Mucosa of descending colon (tissue), 3 donors: ENCODE data around the gene TMEM53. TPM values are rescaled to one million over a fixed set of nuclear protein-coding genes. Genes with fewer than 3 reads are reported as not detected.
A peak's percentile ranks its signal among the peaks of the same experiment; 100 is the strongest.

Source experiments
- ATAC-seq: fragments of 200-7000 bp; cut with Tn5 transposase; one replicate; pipeline ENCODE4 v1.9.1; 2020; ENCODE audit warnings: mild to moderate bottlenecking, moderate library complexity
- DNase-seq, 3 donors: peaks; one replicate each; pipeline ENCODE4 v3.0.0-alpha.2; 2020
- H3K36me3 ChIP-seq: fragments of 200-600 bp; one replicate; pipeline ENCODE4 v1.8.0; 2021; ENCODE audit warnings: low read depth, mild to moderate bottlenecking
- H3K4me1 ChIP-seq: fragments of 200-600 bp; one replicate; pipeline ENCODE4 v1.8.0; 2021; ENCODE audit warnings: low read depth, mild to moderate bottlenecking
- H3K4me3 ChIP-seq: fragments of 200-600 bp; one replicate; pipeline ENCODE4 v1.8.0; 2021; ENCODE audit warnings: mild to moderate bottlenecking
- H3K9me3 ChIP-seq: fragments of 200-600 bp; one replicate; pipeline ENCODE4 v1.8.0; 2021; ENCODE audit warnings: mild to moderate bottlenecking
- intact Hi-C, 2 donors: fragments of 100-400 bp; cut with DNase I in 1 of 2; cut with micrococcal nuclease in 1 of 2; formaldehyde crosslinking; loops; one replicate each; pipeline versions ENCODE4 v1.11.0 to v1.11.1; 2022; cut with DNase I, micrococcal nuclease
- total RNA-seq, 3 donors: library from RNA; stranded (reverse); fragmentation: NEBNext Ultra II Directional in 2 of 3; extraction: Animal tissue kit (Norgen Biotek cat#: 25700) in 2 of 3; gene quantifications; one replicate each; pipeline versions ENCODE4 v1.2.1 to v1.2.4, GENCODE V29; 2021 to 2023
- TF ChIP-seq, protein P1 (sequence below): fragments of 200-600 bp; IDR thresholded peaks from one replicate; pipeline ENCODE4 v1.8.0; 2022; ENCODE audit warnings: antibody characterized with exemption, mild to moderate bottlenecking
- donor health status: DM: no; HTN: no; CAD: no; lungs with moderate emphysema.
- donor health status: DM: no; HTN: no; CAD: no.
- donor health status: DM: no; HTN: yes; CAD: no.

The TMEM53 gene
- total RNA-seq, 3 donors from 2014 or later = 19.3 to 46.0 (median 36.6) TPM

DNA sequence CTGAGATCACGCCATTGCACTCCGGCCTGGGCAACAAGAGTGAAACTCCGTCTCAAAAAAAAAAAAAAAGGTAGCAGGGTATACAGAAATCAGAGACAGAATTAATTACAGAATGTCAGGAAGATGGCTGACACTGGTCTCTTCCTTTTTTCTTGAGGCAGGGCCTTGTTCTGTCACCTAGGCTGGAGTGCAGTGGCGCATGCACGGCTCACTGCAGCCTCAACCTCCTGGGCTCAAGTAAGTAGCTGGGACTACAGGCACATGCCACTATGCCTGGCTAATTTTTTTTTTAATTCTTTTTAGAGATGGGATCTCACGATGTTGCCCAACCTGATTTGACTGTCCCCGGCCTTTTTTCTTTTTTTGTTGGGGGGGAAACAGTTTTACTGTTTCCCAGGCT, 40.3 kb upstream of the TMEM53 start:
- no peak for ATAC-seq
- Histone ChIP-seq H3K9me3 (no peaks in the 10 kb centered on the region), H3K4me3 (no peak overlapping the region), H3K36me3 (no peaks in the 10 kb centered on the region), H3K4me1 (no peaks in the 10 kb centered on the region)
- TF ChIP-seq, protein P1, sequence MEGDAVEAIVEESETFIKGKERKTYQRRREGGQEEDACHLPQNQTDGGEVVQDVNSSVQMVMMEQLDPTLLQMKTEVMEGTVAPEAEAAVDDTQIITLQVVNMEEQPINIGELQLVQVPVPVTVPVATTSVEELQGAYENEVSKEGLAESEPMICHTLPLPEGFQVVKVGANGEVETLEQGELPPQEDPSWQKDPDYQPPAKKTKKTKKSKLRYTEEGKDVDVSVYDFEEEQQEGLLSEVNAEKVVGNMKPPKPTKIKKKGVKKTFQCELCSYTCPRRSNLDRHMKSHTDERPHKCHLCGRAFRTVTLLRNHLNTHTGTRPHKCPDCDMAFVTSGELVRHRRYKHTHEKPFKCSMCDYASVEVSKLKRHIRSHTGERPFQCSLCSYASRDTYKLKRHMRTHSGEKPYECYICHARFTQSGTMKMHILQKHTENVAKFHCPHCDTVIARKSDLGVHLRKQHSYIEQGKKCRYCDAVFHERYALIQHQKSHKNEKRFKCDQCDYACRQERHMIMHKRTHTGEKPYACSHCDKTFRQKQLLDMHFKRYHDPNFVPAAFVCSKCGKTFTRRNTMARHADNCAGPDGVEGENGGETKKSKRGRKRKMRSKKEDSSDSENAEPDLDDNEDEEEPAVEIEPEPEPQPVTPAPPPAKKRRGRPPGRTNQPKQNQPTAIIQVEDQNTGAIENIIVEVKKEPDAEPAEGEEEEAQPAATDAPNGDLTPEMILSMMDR = no peak
- no peak for DNase-seq
- intact Hi-C loops = no loop called here

DNA sequence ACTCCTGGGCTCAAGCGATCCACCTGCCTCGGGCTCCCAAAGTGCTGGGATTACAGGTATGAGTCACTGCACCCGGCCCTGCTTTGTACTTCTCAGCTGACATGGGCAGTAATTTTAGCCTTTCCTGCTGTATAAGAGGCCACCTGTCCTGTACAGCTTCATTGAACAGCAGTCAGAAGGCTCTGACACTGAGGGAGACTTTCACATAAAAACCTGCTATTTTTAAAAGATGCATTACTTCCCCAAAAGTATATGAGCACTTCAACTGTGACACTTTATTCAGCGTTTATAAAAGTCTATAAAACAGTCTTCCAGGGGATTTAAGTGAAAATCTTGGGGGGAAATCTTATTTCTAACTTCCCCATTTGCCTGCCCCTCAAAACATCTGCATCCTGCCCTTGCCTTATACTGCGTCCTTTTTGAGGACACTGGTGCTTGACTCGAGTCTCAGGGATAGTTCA, 39.1 kb upstream of the TMEM53 start:
- TF ChIP-seq, protein P1 = no peak
- no peak overlapping the region for H3K4me3 ChIP-seq
- H3K36me3 ChIP-seq = no peaks in the 10 kb centered on the region
- intact Hi-C loops = no loop called here
- no peaks in the 10 kb centered on the region for H3K9me3 ChIP-seq
- DNase-seq (no peak), ATAC-seq (peak; percentile 81)
- no peaks in the 10 kb centered on the region for H3K4me1 ChIP-seq

DNA sequence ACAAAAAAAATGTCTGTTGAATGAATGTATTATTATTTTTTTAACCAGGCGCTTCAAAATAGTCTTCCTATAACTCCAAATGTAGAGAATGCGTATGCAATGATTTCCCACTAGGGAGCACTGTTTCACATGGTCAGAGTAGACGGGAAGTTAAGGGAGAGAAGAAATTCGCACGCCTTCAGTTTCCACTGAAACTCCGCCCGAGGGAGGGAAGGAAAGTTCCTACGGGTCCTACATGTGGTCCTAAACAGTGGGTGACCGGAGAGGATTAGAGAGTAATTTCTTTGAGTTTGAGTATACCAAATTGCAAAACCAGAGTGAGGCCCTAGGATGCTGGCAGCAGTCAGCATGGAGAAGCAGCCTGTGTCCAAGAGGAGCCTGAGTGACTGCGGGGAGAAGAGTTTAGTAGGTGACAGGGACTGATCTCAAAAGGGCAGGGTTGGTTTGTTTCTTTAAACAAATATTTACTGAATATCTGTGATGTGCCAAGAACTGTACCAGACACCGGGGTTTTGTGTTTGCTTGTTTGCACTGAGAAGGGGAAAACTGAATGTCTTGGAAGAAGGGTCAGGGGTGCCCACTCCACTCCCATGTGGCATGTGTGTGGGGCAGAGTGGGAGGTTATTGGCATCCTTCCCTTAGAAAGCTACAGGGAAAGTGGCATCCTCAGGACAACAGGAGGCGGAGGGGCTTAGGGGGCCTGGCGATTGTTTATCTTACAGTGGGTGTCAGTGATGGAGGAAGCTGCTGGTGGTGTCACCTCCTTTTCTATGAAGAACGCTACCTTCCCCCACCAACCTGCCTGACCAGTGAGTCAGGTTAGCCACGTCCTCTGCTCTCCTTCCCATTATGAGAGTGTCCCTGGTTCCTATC, 33.9 kb upstream of the TMEM53 start:
- no peaks in the 10 kb centered on the region for H3K9me3 ChIP-seq
- H3K4me3 ChIP-seq = no peak overlapping the region
- TF ChIP-seq, protein P1 = peak; percentile 59
- H3K36me3 ChIP-seq = no peaks in the 10 kb centered on the region
- DNase-seq = peak in 1 of 3 donors; percentile 49
- intact Hi-C loops = no loop called here
- no peaks in the 10 kb centered on the region for H3K4me1 ChIP-seq
- ATAC-seq = peak; percentile 92

DNA sequence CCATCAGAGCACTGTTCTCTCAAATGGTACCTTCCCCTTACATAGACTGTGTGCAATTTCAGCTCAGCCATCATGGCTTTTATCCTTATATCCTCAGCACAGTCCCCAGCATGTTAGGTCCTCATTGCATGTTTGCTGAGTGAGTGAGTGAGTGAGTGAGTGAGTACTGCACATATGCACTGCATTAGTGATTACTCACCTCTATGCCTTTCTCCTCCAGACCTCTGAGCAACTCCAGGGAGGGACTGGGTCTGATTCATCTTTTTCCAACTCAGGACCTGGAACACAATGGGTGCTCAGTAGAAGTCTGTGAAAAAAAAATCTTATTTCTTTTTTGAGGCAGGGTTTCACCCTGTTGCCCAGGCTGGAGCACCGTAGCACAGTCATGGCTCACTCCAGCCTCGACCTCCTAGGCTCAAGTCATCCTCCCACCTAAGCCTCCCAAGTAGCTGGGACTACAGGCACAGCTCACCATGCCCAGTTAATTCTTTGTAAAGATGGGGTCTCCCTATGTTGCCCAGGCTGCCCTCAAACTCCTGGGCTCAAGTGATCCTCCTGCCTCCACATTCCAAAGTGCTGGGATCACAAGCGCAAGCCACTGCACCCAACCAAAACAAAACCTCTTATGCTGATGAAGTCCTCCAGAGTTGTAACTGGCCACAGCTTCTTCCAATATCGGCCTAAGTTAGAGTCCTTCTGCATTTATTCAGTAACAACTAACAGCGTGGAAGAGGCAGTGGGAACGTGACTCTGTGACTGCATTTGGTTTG, 33.0 kb upstream of the TMEM53 start:
- Histone ChIP-seq H3K4me3 (no peak overlapping the region), H3K4me1 (no peaks in the 10 kb centered on the region), H3K36me3 (no peaks in the 10 kb centered on the region), H3K9me3 (no peaks in the 10 kb centered on the region)
- DNase-seq = no peak
- TF ChIP-seq, protein P1 = no peak
- peak; percentile 20 for ATAC-seq
- intact Hi-C loops = no loop called here

DNA sequence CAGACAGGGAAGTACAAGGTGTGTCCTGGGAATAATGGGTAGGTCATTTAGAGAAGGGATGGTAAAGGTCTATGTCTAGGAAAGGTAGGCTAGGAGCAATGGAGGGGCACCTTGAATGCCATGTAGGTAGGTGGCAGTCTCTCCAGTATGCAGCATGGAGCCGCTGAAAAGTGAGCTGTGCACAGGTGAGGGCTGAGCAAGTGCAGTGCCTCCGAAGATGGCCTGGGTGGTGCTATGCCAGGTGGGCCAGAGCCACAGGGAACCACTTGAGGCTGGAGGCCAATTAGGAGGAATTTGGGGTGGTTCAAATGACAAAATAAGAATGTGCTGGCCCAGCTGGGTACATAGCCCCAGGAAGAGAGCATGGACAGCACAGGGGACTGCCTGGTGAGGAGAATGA, 31.7 kb upstream of the TMEM53 start:
- intact Hi-C loops = no loop called here
- H3K36me3 ChIP-seq = no peaks in the 10 kb centered on the region
- DNase-seq (no peak), ATAC-seq (no peak)
- no peaks in the 10 kb centered on the region for H3K9me3 ChIP-seq
- TF ChIP-seq, protein P1 = no peak
- H3K4me1 ChIP-seq = no peaks in the 10 kb centered on the region
- no peak overlapping the region for H3K4me3 ChIP-seq
